Measurements from ENCODE around the gene SRXN1.

- TF ChIP-seq, protein P1, sequence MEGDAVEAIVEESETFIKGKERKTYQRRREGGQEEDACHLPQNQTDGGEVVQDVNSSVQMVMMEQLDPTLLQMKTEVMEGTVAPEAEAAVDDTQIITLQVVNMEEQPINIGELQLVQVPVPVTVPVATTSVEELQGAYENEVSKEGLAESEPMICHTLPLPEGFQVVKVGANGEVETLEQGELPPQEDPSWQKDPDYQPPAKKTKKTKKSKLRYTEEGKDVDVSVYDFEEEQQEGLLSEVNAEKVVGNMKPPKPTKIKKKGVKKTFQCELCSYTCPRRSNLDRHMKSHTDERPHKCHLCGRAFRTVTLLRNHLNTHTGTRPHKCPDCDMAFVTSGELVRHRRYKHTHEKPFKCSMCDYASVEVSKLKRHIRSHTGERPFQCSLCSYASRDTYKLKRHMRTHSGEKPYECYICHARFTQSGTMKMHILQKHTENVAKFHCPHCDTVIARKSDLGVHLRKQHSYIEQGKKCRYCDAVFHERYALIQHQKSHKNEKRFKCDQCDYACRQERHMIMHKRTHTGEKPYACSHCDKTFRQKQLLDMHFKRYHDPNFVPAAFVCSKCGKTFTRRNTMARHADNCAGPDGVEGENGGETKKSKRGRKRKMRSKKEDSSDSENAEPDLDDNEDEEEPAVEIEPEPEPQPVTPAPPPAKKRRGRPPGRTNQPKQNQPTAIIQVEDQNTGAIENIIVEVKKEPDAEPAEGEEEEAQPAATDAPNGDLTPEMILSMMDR (IDR thresholded peaks at IDR 0.05) = no peak
- TF ChIP-seq POLR2A (IDR thresholded peaks at IDR 0.05) (no peak), EP300 (IDR thresholded peaks at IDR 0.05) (no peak)
Measured at GRCh38 chr20:658731-659291, 5.8 kb upstream of the SRXN1 start.
